GM18502 (cell line): ENCODE measurements around the gene KCTD16.

ENCODE experiments used
- ATAC-seq: cut with Tn5 transposase; IDR thresholded peaks from one replicate; pipeline ENCODE4 v1.9.1; 2021; ENCODE audit warnings: mild to moderate bottlenecking; ENCODE audit not compliant: unreplicated experiment, poor library complexity

Gene KCTD16

GRCh38 chr5:144323181-144323580, 152.5 kb downstream of the KCTD16 start:
- no peak for ATAC-seq

- ATAC-seq: no peak
Measured at GRCh38 chr5:144325532-144325931, 154.9 kb downstream of the KCTD16 start.

- ATAC-seq: no peak
Measured at GRCh38 chr5:144328494-144328893, 157.8 kb downstream of the KCTD16 start.

- no peak for ATAC-seq
Measured at GRCh38 chr5:144328980-144329379, 158.3 kb downstream of the KCTD16 start.

GRCh38 chr5:144329681-144330080, 159.0 kb downstream of the KCTD16 start:
- ATAC-seq: no peak

GRCh38 chr5:144331361-144331760, 160.7 kb downstream of the KCTD16 start:
- ATAC-seq: no peak

GRCh38 chr5:144332265-144332664, 161.6 kb downstream of the KCTD16 start:
- ATAC-seq: no peak

- ATAC-seq: peak; percentile 64
Measured at GRCh38 chr5:144333336-144333920, 162.8 kb downstream of the KCTD16 start.

- peak; percentile 60 for ATAC-seq
Measured at GRCh38 chr5:144335561-144335960, 164.9 kb downstream of the KCTD16 start.

- no peak for ATAC-seq
Measured at GRCh38 chr5:144336191-144336961, 165.7 kb downstream of the KCTD16 start.

GRCh38 chr5:144352330-144352729, 181.7 kb downstream of the KCTD16 start:
- no peak for ATAC-seq

- ATAC-seq: no peak
Measured at GRCh38 chr5:144352732-144353317, 182.2 kb downstream of the KCTD16 start.

- no peak for ATAC-seq
Measured at GRCh38 chr5:144356489-144356888, 185.8 kb downstream of the KCTD16 start.

- no peak for ATAC-seq
Measured at GRCh38 chr5:144361406-144361805, 190.7 kb downstream of the KCTD16 start.

- no peak for ATAC-seq
Measured at GRCh38 chr5:144365885-144366284, 195.2 kb downstream of the KCTD16 start.

- no peak for ATAC-seq
Measured at GRCh38 chr5:144367991-144368390, 197.3 kb downstream of the KCTD16 start.

- ATAC-seq: no peak
Measured at GRCh38 chr5:144368556-144368955, 197.9 kb downstream of the KCTD16 start.

- peak; percentile 71 for ATAC-seq
Measured at GRCh38 chr5:144369006-144369405, 198.3 kb downstream of the KCTD16 start.

GRCh38 chr5:144370273-144370672, 199.6 kb downstream of the KCTD16 start:
- no peak for ATAC-seq

- ATAC-seq: no peak
Measured at GRCh38 chr5:144374637-144375036, 204.0 kb downstream of the KCTD16 start.

GRCh38 chr5:144377207-144377606, 206.5 kb downstream of the KCTD16 start:
- no peak for ATAC-seq

GRCh38 chr5:144378681-144379080, 208.0 kb downstream of the KCTD16 start:
- no peak for ATAC-seq
